HUES48 (cell line): ENCODE results near the gene HIPK4.

Experiments
- H3K27ac ChIP-seq: one replicate; pipeline ENCODE4 v1.7.0; 2013; ENCODE audit warnings: low read depth, low read length, inconsistent platforms
- H3K27me3 ChIP-seq: 2 replicates; pipeline ENCODE4 v1.6.1; 2013; ENCODE audit warnings: mild to moderate bottlenecking, low read length; ENCODE audit not compliant: control insufficient read depth, insufficient read depth
- H3K36me3 ChIP-seq: 2 replicates; pipeline ENCODE4 v1.6.1; 2013; ENCODE audit warnings: low read length; ENCODE audit not compliant: control insufficient read depth, insufficient read depth
- H3K4me1 ChIP-seq: 2 replicates; pipeline ENCODE4 v1.6.1; 2013; ENCODE audit warnings: mild to moderate bottlenecking, low read length; ENCODE audit not compliant: control insufficient read depth, insufficient read depth
- H3K4me3 ChIP-seq: 2 replicates; pipeline ENCODE4 v1.5.1; 2013; ENCODE audit warnings: mild to moderate bottlenecking, low read depth, low read length
- H3K9ac ChIP-seq: 2 replicates; pipeline ENCODE4 v1.6.1; 2013; ENCODE audit warnings: mild to moderate bottlenecking, low read depth, low read length, moderate library complexity
- H3K9me3 ChIP-seq: 2 replicates; pipeline ENCODE4 v1.6.1; 2013; ENCODE audit warnings: low read length; ENCODE audit not compliant: control insufficient read depth, insufficient read depth

Gene HIPK4

DNA sequence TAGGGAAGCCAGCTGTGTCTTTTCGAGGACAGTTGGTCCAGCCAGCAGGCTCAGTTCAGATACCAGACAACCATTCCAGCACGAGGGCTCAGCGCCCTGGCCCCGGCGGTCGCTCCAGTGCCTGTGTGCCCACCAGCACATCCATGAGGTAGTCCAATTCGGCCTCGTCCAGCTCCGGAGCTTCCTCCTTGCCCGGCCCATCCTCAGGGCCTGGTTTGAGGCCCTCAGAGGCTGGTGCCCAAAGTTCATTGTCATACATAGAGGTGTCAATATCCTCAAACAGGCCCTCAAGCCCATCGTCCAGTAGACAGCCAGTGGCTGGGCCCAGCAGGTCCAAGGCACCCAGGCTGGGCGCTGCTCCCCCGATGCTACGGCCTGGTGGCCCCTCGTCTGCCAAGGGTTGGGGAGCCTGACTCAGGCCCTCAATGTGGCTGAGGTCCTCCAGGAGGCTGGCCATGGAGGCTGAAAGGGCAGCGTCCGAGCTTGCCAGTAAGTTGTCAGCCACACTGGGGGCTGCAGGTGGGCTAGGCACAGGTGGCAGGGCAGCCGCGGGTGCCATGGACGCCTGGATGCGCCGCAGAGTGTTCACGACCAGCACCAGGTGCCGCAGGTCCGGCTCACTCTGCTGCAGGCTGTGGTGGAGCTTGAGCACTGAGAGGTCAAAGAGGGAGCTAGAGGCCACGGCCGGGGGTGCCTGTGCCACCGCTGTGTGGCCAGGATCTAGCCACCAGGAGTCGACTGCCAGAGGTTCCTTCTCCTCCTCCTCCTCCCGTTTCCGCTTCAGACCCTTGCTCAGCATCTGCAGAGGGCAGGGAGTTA, 33.0 kb upstream of the HIPK4 start:
- Histone ChIP-seq H3K9ac (no peak overlapping the region), H3K4me3 (no peak overlapping the region), H3K27ac (no peak overlapping the region), H3K9me3 (no peaks in the 10 kb centered on the region), H3K36me3 (peaks cover 10% of the 10 kb centered on the region), H3K4me1 (peaks cover 8% of the 10 kb centered on the region; the same call in 1 of the 2 replicates), H3K27me3 (no peaks in the 10 kb centered on the region)

DNA sequence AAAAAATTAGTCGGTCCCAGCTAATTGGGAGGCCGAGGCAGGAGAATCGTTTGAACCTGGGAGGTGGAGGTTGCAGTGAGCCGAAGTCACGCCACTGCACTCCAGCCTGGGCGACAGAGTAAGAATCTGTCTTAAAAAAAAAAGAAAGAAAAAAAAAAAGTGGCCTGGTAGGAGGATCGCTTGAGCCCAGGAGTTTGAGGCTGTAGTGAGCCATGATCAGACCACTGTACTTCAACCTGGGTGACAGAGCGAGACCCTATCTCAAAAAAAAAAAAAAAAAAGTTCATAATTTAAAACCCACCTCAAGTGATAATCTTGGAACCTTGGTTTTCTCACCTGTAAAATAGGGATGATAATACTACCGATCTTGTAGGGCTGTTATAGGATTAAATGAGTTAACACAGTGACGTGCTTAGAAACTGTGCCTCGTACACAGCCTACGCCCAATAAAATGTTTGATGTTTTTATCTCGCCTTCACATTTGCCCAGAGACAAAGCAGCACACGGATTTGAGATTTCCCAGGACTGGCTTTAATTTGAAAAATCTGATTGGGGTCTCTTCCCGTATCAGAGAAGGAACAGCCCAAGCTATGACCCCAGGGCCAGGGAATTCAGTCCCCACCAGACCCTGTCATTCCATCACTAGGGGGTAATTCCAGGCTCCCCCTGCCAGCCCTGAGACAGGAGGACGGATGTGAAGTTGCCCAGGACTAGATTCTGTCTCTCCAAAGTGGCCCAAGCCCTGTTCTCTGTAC, 32.2 kb upstream of the HIPK4 start:
- Histone ChIP-seq H3K36me3 (peaks cover 10% of the 10 kb centered on the region), H3K4me1 (peaks cover 8% of the 10 kb centered on the region; the same call in 1 of the 2 replicates), H3K27me3 (no peaks in the 10 kb centered on the region), H3K4me3 (no peak overlapping the region), H3K27ac (no peak overlapping the region), H3K9me3 (no peaks in the 10 kb centered on the region), H3K9ac (no peak overlapping the region)

DNA sequence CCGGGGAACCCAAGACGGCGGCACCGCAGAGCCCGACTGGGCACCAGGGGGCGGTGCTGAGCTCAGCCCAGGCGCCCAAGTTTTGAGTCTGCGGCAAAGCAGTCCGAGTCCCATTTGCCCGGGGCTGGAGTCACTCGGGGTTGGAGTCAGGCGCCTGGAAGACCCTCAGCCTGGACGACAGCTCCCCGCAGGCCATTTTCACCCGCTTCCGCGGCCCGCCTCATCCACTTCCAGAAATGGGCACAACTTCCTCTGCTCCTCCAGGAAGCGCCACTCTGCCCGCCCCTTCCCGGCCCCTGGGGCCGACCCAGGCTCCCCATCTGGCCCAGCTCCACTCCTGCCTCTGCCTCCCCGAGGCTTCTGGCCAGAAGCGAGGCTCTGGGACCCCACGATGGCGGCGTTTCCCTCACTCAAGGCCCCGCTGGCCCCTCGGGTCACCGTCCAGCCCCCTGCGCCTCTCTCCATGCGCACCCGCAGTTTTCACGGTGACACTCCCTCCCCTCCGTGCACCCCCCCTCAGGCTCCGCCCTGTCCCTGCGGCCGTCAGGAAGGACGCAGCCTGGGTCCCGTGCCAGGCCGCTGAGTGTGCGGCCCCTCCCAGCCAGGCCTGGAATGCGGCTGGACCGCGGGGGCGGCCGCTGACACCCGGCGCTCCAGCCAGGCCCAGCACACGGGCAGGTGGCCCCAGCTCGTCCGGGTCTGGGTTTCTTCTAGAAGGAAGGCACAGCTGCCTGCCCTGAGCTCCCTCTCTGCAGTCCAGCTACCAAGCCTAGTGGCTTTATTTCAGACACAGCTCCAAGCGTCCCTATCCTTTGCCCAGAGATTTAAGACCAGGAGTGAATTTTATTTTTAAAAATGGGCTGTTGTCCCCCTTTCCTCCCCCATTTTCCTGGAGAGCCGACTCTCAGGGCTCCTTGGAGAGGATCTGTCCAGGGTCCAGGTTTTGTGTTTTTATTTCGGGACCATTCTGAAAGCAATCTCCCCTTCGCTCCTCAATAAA, 31.1 kb upstream of the HIPK4 start:
- Histone ChIP-seq H3K27me3 (no peaks in the 10 kb centered on the region), H3K9me3 (no peaks in the 10 kb centered on the region), H3K4me3 (peak overlapping the region; percentile 74), H3K4me1 (peaks cover 8% of the 10 kb centered on the region; the same call in 1 of the 2 replicates), H3K9ac (peak overlapping the region; percentile 66), H3K36me3 (peaks cover 10% of the 10 kb centered on the region), H3K27ac (peak overlapping the region; percentile 96)

DNA sequence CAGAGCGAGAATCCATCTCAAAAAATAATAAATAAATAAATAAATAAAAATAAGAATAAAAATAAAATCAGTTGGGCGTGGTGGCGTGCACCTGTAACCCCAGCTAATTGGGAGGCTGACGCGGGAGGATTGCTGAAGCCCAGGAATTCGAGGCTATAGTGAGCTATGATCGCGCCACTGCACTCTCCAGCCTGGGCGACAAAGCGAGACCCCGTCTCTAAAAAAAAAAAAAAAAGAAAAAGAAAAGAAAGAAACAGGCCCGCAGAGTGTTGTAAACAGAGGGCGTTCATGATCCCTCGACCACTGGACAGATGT, 30.4 kb upstream of the HIPK4 start:
- H3K9me3 ChIP-seq: no peaks in the 10 kb centered on the region
- H3K9ac ChIP-seq: no peak overlapping the region; the same call in 1 of the 2 replicates
- peak overlapping the region; percentile 74 for H3K4me3 ChIP-seq
- H3K27ac ChIP-seq: peak overlapping the region; percentile 96
- no peaks in the 10 kb centered on the region for H3K27me3 ChIP-seq
- H3K36me3 ChIP-seq: peaks cover 10% of the 10 kb centered on the region
- peaks cover 8% of the 10 kb centered on the region; the same call in 1 of the 2 replicates for H3K4me1 ChIP-seq

DNA sequence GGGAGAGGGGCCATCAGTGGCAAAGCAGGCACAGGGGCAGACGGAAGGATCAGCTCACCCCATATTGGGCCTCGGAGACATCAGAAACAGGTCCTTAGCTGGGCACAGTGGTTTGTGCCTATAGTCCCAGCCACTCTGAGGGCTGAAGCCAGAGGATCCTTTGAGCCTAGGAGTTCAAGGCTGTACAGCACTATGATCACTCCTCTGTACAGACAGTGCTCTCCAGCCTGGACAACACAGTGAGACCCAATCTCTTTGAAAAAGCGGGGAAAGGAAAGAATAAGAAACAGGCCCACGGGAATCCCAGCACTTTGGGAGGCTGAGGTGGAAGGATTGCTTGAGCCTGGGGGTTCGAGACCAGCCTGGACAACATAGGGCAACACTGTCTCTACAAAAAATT, 29.8 kb upstream of the HIPK4 start:
- Histone ChIP-seq H3K27ac (no peak overlapping the region), H3K4me3 (no peak overlapping the region), H3K9me3 (no peaks in the 10 kb centered on the region), H3K9ac (no peak overlapping the region), H3K27me3 (no peaks in the 10 kb centered on the region), H3K36me3 (peaks cover 10% of the 10 kb centered on the region), H3K4me1 (peaks cover 8% of the 10 kb centered on the region; the same call in 1 of the 2 replicates)

DNA sequence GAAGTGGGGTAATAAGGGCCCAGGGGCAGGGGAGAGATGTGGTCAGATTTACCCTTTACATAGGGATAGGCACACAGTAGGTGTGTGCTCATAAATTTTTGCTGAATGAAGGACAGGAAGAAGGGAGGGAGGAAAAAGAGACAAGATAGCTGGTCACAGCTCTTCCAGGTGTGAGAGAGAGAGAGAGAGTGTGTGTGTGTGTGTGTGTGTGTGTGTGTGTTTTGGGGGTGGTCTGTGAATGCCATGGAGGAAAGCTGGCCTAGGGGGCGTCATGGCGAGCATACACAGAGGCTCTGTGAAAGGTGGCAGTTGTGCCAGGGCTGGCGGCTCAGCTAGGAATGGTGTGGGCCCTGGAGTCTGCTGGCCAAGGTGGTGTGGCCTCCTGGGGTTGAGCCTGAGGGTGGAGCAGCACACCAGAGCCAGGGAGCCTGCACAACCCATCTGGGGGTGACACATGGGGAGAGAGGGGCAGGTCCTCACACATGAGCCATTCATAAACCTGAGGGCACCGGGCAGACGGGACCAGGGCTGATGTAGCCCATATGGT, 29.2 kb upstream of the HIPK4 start:
- Histone ChIP-seq H3K9ac (no peak overlapping the region), H3K27ac (no peak overlapping the region), H3K4me3 (no peak overlapping the region), H3K4me1 (peaks cover 3% of the 10 kb centered on the region; the same call in 1 of the 2 replicates), H3K36me3 (peaks cover 10% of the 10 kb centered on the region), H3K27me3 (no peaks in the 10 kb centered on the region), H3K9me3 (no peaks in the 10 kb centered on the region)

DNA sequence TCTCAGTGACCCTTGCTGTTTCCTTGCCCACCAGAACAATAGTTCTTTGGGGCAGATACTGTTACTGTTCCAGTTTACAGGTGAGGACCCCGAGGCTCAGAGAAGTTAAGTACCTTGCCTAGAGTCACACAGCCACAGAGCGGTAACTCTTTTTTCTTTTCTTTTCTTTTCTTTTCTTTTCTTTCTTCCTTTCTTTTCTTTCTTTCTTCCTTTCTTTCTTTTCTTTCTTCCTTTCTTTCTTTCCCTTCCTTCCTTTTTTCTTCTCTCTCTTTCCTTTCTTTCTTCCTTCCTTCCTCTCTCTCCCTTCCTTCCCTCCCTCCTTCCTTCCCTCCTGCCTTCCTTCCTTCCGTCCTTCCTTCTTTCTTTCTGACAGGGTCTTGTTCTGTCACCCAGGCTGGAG, 28.1 kb upstream of the HIPK4 start:
- peaks cover 7% of the 10 kb centered on the region for H3K36me3 ChIP-seq
- H3K9me3 ChIP-seq: no peaks in the 10 kb centered on the region
- H3K4me3 ChIP-seq: no peak overlapping the region
- no peaks in the 10 kb centered on the region for H3K27me3 ChIP-seq
- H3K9ac ChIP-seq: no peak overlapping the region
- peaks cover 9% of the 10 kb centered on the region; the same call in 1 of the 2 replicates for H3K4me1 ChIP-seq
- H3K27ac ChIP-seq: no peak overlapping the region

DNA sequence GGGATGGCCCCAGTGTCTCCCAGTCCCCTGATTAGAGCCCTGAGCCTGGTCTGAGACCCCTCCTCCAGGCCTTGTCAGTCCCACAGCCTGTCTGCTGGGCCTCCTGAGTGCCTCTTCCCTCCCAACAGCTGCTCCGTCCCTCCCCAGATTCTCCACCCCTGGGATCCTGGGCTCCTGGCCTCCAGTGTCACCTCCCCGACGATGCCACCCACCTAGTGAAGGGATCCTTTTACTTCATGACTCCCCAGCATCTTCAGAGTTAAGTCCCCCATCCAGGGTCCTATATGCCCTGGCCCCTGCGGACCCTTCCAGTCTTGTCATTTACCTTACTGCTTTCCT, 27.6 kb upstream of the HIPK4 start:
- no peak overlapping the region for H3K27ac ChIP-seq
- peaks cover 9% of the 10 kb centered on the region; the same call in 1 of the 2 replicates for H3K4me1 ChIP-seq
- no peaks in the 10 kb centered on the region for H3K27me3 ChIP-seq
- H3K9me3 ChIP-seq: no peaks in the 10 kb centered on the region
- no peak overlapping the region for H3K9ac ChIP-seq
- no peak overlapping the region for H3K4me3 ChIP-seq
- H3K36me3 ChIP-seq: peaks cover 3% of the 10 kb centered on the region

DNA sequence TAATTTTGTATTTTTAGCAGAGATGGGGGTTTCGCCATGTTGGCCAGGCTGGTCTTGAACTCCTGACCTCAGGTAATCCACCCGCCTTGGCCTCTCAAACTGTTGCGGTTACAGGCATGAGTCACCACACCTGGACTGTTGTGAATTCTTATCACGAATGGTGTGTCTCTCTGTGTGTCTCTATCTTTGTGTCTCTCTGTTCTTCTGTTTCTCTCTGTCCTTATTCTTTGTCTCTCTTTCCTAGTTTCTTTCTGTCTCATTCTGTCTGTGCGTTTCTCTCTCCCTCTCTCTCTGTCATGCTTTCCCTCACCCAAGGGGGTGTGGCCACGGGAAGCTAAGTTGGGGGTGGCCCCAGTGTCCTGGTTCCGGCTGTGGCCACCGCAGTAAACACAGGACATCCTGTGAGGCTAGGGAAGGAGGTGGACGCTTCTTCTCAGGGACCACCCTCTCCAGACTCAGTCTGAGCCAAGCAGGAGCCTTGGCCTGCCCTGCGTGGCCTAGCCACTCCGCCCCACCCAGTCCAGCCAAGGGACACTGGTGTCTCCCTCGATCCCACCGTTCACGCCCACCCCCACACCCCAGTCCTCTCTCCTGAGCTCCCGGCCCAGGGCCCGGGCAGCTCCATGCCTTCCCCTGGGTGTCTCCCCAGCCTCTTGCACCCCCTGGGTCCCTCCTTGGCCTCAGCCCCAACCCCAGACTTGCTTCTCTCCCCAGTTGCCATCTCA, 27.1 kb upstream of the HIPK4 start:
- H3K9ac ChIP-seq: no peak overlapping the region
- peaks cover 9% of the 10 kb centered on the region; the same call in 1 of the 2 replicates for H3K4me1 ChIP-seq
- H3K9me3 ChIP-seq: no peaks in the 10 kb centered on the region
- H3K27me3 ChIP-seq: no peaks in the 10 kb centered on the region
- H3K27ac ChIP-seq: no peak overlapping the region
- H3K36me3 ChIP-seq: no peaks in the 10 kb centered on the region
- H3K4me3 ChIP-seq: no peak overlapping the region

DNA sequence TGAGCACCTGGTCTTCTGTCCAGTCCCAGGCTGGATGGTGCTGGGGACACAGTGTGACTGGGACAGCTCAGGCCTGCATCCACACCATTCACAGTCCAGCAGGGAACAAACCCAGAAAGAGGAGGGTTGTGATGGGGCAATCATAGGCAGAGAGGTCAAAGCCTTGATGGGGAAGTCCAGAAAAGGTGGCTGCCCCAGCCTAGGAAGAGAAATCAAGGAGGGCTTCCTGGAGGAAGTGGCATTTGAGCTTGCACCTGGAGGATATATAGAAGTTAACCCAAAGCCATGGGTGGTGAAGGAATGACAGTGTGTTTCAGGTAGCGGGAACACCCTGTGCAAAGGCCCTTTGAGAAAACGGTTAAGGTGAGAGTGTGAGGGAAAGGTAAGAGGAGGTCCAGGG, 25.8 kb upstream of the HIPK4 start:
- no peak overlapping the region for H3K9ac ChIP-seq
- no peak overlapping the region for H3K4me3 ChIP-seq
- H3K9me3 ChIP-seq: no peaks in the 10 kb centered on the region

More for the DNA sequence above, 25.8 kb upstream of the HIPK4 start:
- H3K27me3 ChIP-seq: no peaks in the 10 kb centered on the region
- H3K4me1 ChIP-seq: peaks cover 10% of the 10 kb centered on the region; the same call in 1 of the 2 replicates
- H3K36me3 ChIP-seq: no peaks in the 10 kb centered on the region
- H3K27ac ChIP-seq: no peak overlapping the region
